GM12878 (cell line): ENCODE data around the gene CBX8.

Source experiments
- ATF3 ChIP-seq: IDR thresholded peaks from 2 replicates; pipeline ENCODE4 v1.6.1; 2011; ENCODE audit warnings: low read depth, mild to moderate bottlenecking, low read length, moderate library complexity, borderline replicate concordance; ENCODE audit errors: extremely low read depth
- CTCF ChIP-seq, 3 experiments: IDR thresholded peaks in 2 of 3; conservative IDR thresholded peaks in 1 of 3; 2 replicates each; pipeline ENCODE4 v1.5.1; 2011; ENCODE audit warnings: low read depth in 3 of 3, low read length in 3 of 3, mild to moderate bottlenecking in 3 of 3, control low read depth in 2 of 3, moderate library complexity in 2 of 3, inconsistent platforms in 1 of 3, mixed read lengths in 1 of 3; ENCODE audit not compliant: control insufficient read depth in 2 of 3, insufficient read depth in 1 of 3; ENCODE audit errors: extremely low read depth in 1 of 3
- ETV6 ChIP-seq, 2 experiments: fragments of 450-650 bp in 1 of 2; IDR thresholded peaks in 1 of 2; conservative IDR thresholded peaks in 1 of 2; 2 replicates each; pipeline ENCODE4 v1.6.1; 2014; ENCODE audit warnings: antibody characterized with exemption in 1 of 2, borderline replicate concordance in 1 of 2, low read depth in 1 of 2, mild to moderate bottlenecking in 1 of 2, moderate library complexity in 1 of 2
- EZH2 ChIP-seq: IDR thresholded peaks from 2 replicates; pipeline ENCODE4 v1.6.1; 2012; ENCODE audit warnings: low read depth, mild to moderate bottlenecking, control low read depth, inconsistent platforms, low read length, borderline replicate concordance; ENCODE audit not compliant: control insufficient read depth
- GABPA ChIP-seq: IDR thresholded peaks from 2 replicates; pipeline ENCODE4 v1.6.1; 2014; ENCODE audit warnings: antibody characterized with exemption, low read depth, mild to moderate bottlenecking, inconsistent platforms
- KDM1A ChIP-seq: fragments of 200-600 bp; sonication (generic); IDR thresholded peaks from 2 replicates; pipeline ENCODE4 v1.6.1; 2016; ENCODE audit warnings: borderline replicate concordance
- MXI1 ChIP-seq: fragments of 150-350 bp; IDR thresholded peaks from 2 replicates; pipeline ENCODE4 v1.6.1; 2011; ENCODE audit warnings: low read depth, mild to moderate bottlenecking, inconsistent platforms, low read length, improper control_type of control experiment
- NRF1 ChIP-seq: conservative IDR thresholded peaks from 2 replicates; pipeline ENCODE4 v1.6.1; 2011; ENCODE audit warnings: mild to moderate bottlenecking, low read depth, low read length, improper control_type of control experiment
- POLR2A ChIP-seq: IDR thresholded peaks from 2 replicates; pipeline ENCODE4 v1.6.1; 2011; ENCODE audit warnings: low read depth, mild to moderate bottlenecking, low read length
- POLR2AphosphoS5 ChIP-seq: IDR thresholded peaks from 2 replicates; pipeline ENCODE4 v1.6.1; 2011; ENCODE audit warnings: mild to moderate bottlenecking, low read length, inconsistent platforms
- SUZ12 ChIP-seq: fragments of 200-600 bp; sonication (generic); IDR thresholded peaks from one replicate; pipeline ENCODE4 v1.6.1; 2018; ENCODE audit warnings: antibody characterized with exemption, mild to moderate bottlenecking; ENCODE audit not compliant: unreplicated experiment
- ZNF384 ChIP-seq: IDR thresholded peaks from 2 replicates; pipeline ENCODE4 v1.6.1; 2012; ENCODE audit warnings: low read depth, mild to moderate bottlenecking, low read length, improper control_type of control experiment, borderline replicate concordance
- ZNF592 ChIP-seq: fragments of 450-650 bp; IDR thresholded peaks from 2 replicates; pipeline ENCODE4 v1.6.1; 2017; ENCODE audit warnings: mild to moderate bottlenecking, moderate library complexity

GRCh38 chr17:79784353-79785016, 12.4 kb downstream of the CBX8 start:
- TF ChIP-seq ETV6 (conservative IDR thresholded peaks at IDR 0.05 in 1 of 2, IDR thresholded peaks at IDR 0.05 in 1 of 2; ENCODE audit: borderline replicate concordance in 1 of 2, low read depth in 1 of 2) (no peak), SUZ12 (no peak), POLR2AphosphoS5 (no peak), ZNF592 (no peak), ZNF384 (no peak), NRF1 (no peak), KDM1A (no peak), POLR2A (no peak), CTCF (IDR thresholded peaks at IDR 0.05 in 2 of 3, conservative IDR thresholded peaks at IDR 0.05 in 1 of 3; ENCODE audit: control insufficient read depth in 2 of 3, extremely low read depth in 1 of 3, insufficient read depth in 1 of 3, low read depth in 3 of 3, low read length in 3 of 3) (no peak), GABPA (no peak), MXI1 (no peak), EZH2 (no peak), ATF3 (no peak)
